ENCODE data around the gene MMP17.

The MMP17 gene

GRCh38 chr12:131842169-131842568 lies 14.0 kb downstream of the MMP17 start:
- H3K36me3 Mint-ChIP-seq: no peaks in the 10 kb centered on the region
- no peak overlapping the region for H3K27ac Mint-ChIP-seq
- H3K9me3 Mint-ChIP-seq: no peaks in the 10 kb centered on the region
- peaks cover 4% of the 10 kb centered on the region for H3K27me3 Mint-ChIP-seq
- ATAC-seq (ENCODE audit: low read depth) (no peak), DNase-seq (ENCODE audit: low spot score in 2 of 2) (no peak)
- no peaks in the 10 kb centered on the region for H3K4me1 Mint-ChIP-seq
- H3K4me3 Mint-ChIP-seq: no peak overlapping the region

GRCh38 chr12:131843527-131843926 lies 15.3 kb downstream of the MMP17 start:
- Mint-ChIP-seq H3K4me3 (no peak overlapping the region), H3K9me3 (no peaks in the 10 kb centered on the region), H3K36me3 (no peaks in the 10 kb centered on the region), H3K27me3 (peaks cover 2% of the 10 kb centered on the region), H3K27ac (no peak overlapping the region), H3K4me1 (no peaks in the 10 kb centered on the region)
- ATAC-seq (ENCODE audit: low read depth): no peak
- DNase-seq (ENCODE audit: low spot score in 2 of 2): no peak

- no peaks in the 10 kb centered on the region for H3K36me3 Mint-ChIP-seq
- ATAC-seq (ENCODE audit: low read depth): no peak
- H3K27ac Mint-ChIP-seq: no peak overlapping the region
- H3K4me3 Mint-ChIP-seq: no peak overlapping the region
- H3K27me3 Mint-ChIP-seq: peaks cover 2% of the 10 kb centered on the region
- no peak for DNase-seq (ENCODE audit: low spot score in 2 of 2)
- no peaks in the 10 kb centered on the region for H3K9me3 Mint-ChIP-seq
- H3K4me1 Mint-ChIP-seq: no peaks in the 10 kb centered on the region
Observed at GRCh38 chr12:131844140-131844539, 15.9 kb downstream of the MMP17 start.

- no peaks in the 10 kb centered on the region for H3K4me1 Mint-ChIP-seq
- DNase-seq (ENCODE audit: low spot score in 2 of 2) (no peak), ATAC-seq (ENCODE audit: low read depth) (no peak)
- H3K36me3 Mint-ChIP-seq: no peaks in the 10 kb centered on the region
- no peak overlapping the region for H3K27ac Mint-ChIP-seq
- H3K27me3 Mint-ChIP-seq: peaks cover 2% of the 10 kb centered on the region
- H3K9me3 Mint-ChIP-seq: no peaks in the 10 kb centered on the region
- no peak overlapping the region for H3K4me3 Mint-ChIP-seq
Observed at GRCh38 chr12:131844656-131845055, 16.5 kb downstream of the MMP17 start.

- no peak for DNase-seq (ENCODE audit: low spot score in 2 of 2)
- ATAC-seq (ENCODE audit: low read depth): no peak
- Mint-ChIP-seq H3K4me3 (no peak overlapping the region), H3K27ac (no peak overlapping the region), H3K36me3 (no peaks in the 10 kb centered on the region), H3K9me3 (no peaks in the 10 kb centered on the region), H3K27me3 (peaks cover 2% of the 10 kb centered on the region), H3K4me1 (no peaks in the 10 kb centered on the region)
Observed at GRCh38 chr12:131845121-131845520, 16.9 kb downstream of the MMP17 start.

GRCh38 chr12:131847456-131847855 lies 19.3 kb downstream of the MMP17 start:
- ATAC-seq (ENCODE audit: low read depth): no peak
- Mint-ChIP-seq H3K9me3 (no peaks in the 10 kb centered on the region), H3K36me3 (no peaks in the 10 kb centered on the region), H3K27ac (no peak overlapping the region), H3K27me3 (peaks cover 7% of the 10 kb centered on the region), H3K4me1 (no peaks in the 10 kb centered on the region), H3K4me3 (no peak overlapping the region)
- no peak for DNase-seq (ENCODE audit: low spot score in 2 of 2)

- Mint-ChIP-seq H3K9me3 (no peaks in the 10 kb centered on the region), H3K4me3 (no peak overlapping the region), H3K27ac (no peak overlapping the region), H3K4me1 (no peaks in the 10 kb centered on the region), H3K27me3 (peaks cover 11% of the 10 kb centered on the region), H3K36me3 (no peaks in the 10 kb centered on the region)
- ATAC-seq (ENCODE audit: low read depth) (no peak), DNase-seq (ENCODE audit: low spot score in 2 of 2) (no peak)
Observed at GRCh38 chr12:131848753-131849152, 20.6 kb downstream of the MMP17 start.

GRCh38 chr12:131849700-131850553 lies 21.7 kb downstream of the MMP17 start:
- no peaks in the 10 kb centered on the region for H3K9me3 Mint-ChIP-seq
- no peaks in the 10 kb centered on the region for H3K4me1 Mint-ChIP-seq
- no peak overlapping the region for H3K4me3 Mint-ChIP-seq
- no peaks in the 10 kb centered on the region for H3K36me3 Mint-ChIP-seq
- H3K27me3 Mint-ChIP-seq: peaks cover 14% of the 10 kb centered on the region
- no peak overlapping the region for H3K27ac Mint-ChIP-seq
- DNase-seq (ENCODE audit: low spot score in 2 of 2) (no peak), ATAC-seq (ENCODE audit: low read depth) (no peak)

- no peak for DNase-seq (ENCODE audit: low spot score in 2 of 2)
- Mint-ChIP-seq H3K9me3 (no peaks in the 10 kb centered on the region), H3K27me3 (peaks cover 16% of the 10 kb centered on the region), H3K4me1 (no peaks in the 10 kb centered on the region), H3K36me3 (no peaks in the 10 kb centered on the region), H3K27ac (no peak overlapping the region), H3K4me3 (no peak overlapping the region)
- ATAC-seq (ENCODE audit: low read depth): no peak
Observed at GRCh38 chr12:131850856-131851559, 22.8 kb downstream of the MMP17 start.

- no peak for ATAC-seq (ENCODE audit: low read depth)
- no peaks in the 10 kb centered on the region for H3K36me3 Mint-ChIP-seq
- H3K27me3 Mint-ChIP-seq: peaks cover 22% of the 10 kb centered on the region
- H3K9me3 Mint-ChIP-seq: no peaks in the 10 kb centered on the region
- no peak overlapping the region for H3K27ac Mint-ChIP-seq
- no peak overlapping the region for H3K4me3 Mint-ChIP-seq
- H3K4me1 Mint-ChIP-seq: peaks cover 7% of the 10 kb centered on the region
- DNase-seq (ENCODE audit: low spot score in 2 of 2): no peak
Observed at GRCh38 chr12:131851741-131852550, 23.8 kb downstream of the MMP17 start.

GRCh38 chr12:131852551-131853299 lies 24.5 kb downstream of the MMP17 start:
- Mint-ChIP-seq H3K27ac (no peak overlapping the region), H3K36me3 (no peaks in the 10 kb centered on the region), H3K9me3 (no peaks in the 10 kb centered on the region), H3K27me3 (peaks cover 28% of the 10 kb centered on the region), H3K4me1 (peaks cover 7% of the 10 kb centered on the region), H3K4me3 (no peak overlapping the region)
- no peak for DNase-seq (ENCODE audit: low spot score in 2 of 2)
- peak; percentile 47 for ATAC-seq (ENCODE audit: low read depth)

- Mint-ChIP-seq H3K27ac (no peak overlapping the region), H3K9me3 (no peaks in the 10 kb centered on the region), H3K4me3 (no peak overlapping the region), H3K36me3 (no peaks in the 10 kb centered on the region), H3K4me1 (peaks cover 7% of the 10 kb centered on the region), H3K27me3 (peaks cover 37% of the 10 kb centered on the region)
- DNase-seq (ENCODE audit: low spot score in 2 of 2) (no peak), ATAC-seq (ENCODE audit: low read depth) (no peak)
Observed at GRCh38 chr12:131853832-131854797, 25.9 kb downstream of the MMP17 start.
